HepG2 (cell line): ENCODE results near the gene DNAJC4. TPM values are rescaled to one million over a fixed set of nuclear protein-coding genes. Genes with fewer than 3 reads are reported as not detected.

Experiments
- ATAC-seq: fragments of 200-7000 bp; cut with Tn5 transposase; 3 replicates; pipeline ENCODE4 v1.9.1; 2020; ENCODE audit warnings: mild to moderate bottlenecking, moderate library complexity
- BruUV-seq: library from RNA; stranded (reverse); fragments of 400-500 nt; replicated peaks from 2 replicates; lab custom pipeline; 2021; lab: Mats Ljungman, UMichigan
- CTCF ChIA-PET: fragments of 300-600 bp; formaldehyde crosslinking; extraction: SDS; loops from one replicate; lab custom pipeline; 2021; ENCODE audit warnings: low total read pairs, inconsistent platforms, low intra/inter-chr PET ratio; lab: Yijun Ruan, JAX
- POLR2A ChIA-PET: fragments of 350-600 bp; sonication (Branson Sonifier 250); formaldehyde crosslinking; loops from one replicate; lab custom pipeline; 2020; ENCODE audit warnings: antibody characterized with exemption, inconsistent platforms; lab: Yijun Ruan, JAX
- DNase-seq: peaks from one replicate; pipeline ENCODE4 v3.0.0-alpha.2; 2015; ENCODE audit warnings: low spot score
- FAIRE-seq: peaks from 3 replicates; lab custom pipeline; 2011; peaks lifted over from hg19 to GRCh38; lab: Jason Lieb, UNC
- H2AFZ ChIP-seq: one replicate; pipeline ENCODE4 v1.6.1; 2011; ENCODE audit warnings: low read length, inconsistent platforms
- H3K27ac ChIP-seq: fragments of 300-600 bp; 3 replicates; pipeline ENCODE4 v1.8.0; 2011; ENCODE audit warnings: mixed run types, mild to moderate bottlenecking, mixed read lengths, low read length, inconsistent platforms; ENCODE audit not compliant: insufficient read depth; ENCODE audit errors: extremely low read length
- H3K27me3 ChIP-seq, 2 experiments: fragments of 200-600 bp in 1 of 2; 2 replicates in 1 of 2; 3 replicates in 1 of 2; pipeline versions ENCODE4 v1.6.0 to v1.8.0; 2011; ENCODE audit warnings: low read length in 2 of 2, mild to moderate bottlenecking in 2 of 2, moderate library complexity in 2 of 2, inconsistent platforms in 1 of 2; ENCODE audit not compliant: insufficient read depth in 2 of 2, control insufficient read depth in 1 of 2
- H3K36me3 ChIP-seq, 2 experiments: fragments of 200-600 bp in 1 of 2; replicated peaks in 1 of 2; 2 replicates in 1 of 2; 3 replicates in 1 of 2; pipeline versions ENCODE4 v1.5.1 to v1.8.0; 2011; ENCODE audit warnings: low read length in 2 of 2, inconsistent platforms in 1 of 2; ENCODE audit not compliant: insufficient read depth in 2 of 2, control insufficient read depth in 1 of 2
- H3K4me1 ChIP-seq: 2 replicates; pipeline ENCODE4 v1.5.1; 2012; ENCODE audit warnings: low read length, inconsistent platforms; ENCODE audit not compliant: insufficient read depth
- H3K4me2 ChIP-seq: 2 replicates; pipeline ENCODE4 v1.6.0; 2011; ENCODE audit warnings: low read depth, low read length, inconsistent platforms
- H3K4me3 ChIP-seq, 3 experiments: fragments of 200-600 bp in 1 of 3; sonication (generic), shearing (Covaris generic) in 1 of 3; replicated peaks in 1 of 3; 2 replicates each; pipeline ENCODE4 v1.5.1; 2011 to 2016; ENCODE audit warnings: low read length in 3 of 3, inconsistent platforms in 2 of 3, low read depth in 2 of 3, mild to moderate bottlenecking in 2 of 3, control low read depth in 1 of 3, mixed read lengths in 1 of 3; ENCODE audit not compliant: insufficient read depth in 1 of 3
- H3K79me2 ChIP-seq: one replicate; pipeline ENCODE4 v1.6.1; 2011; ENCODE audit warnings: low read length, inconsistent platforms; ENCODE audit not compliant: insufficient read depth
- H3K9ac ChIP-seq: 2 replicates; pipeline ENCODE4 v1.6.0; 2011; ENCODE audit warnings: mild to moderate bottlenecking, low read depth, low read length, inconsistent platforms; ENCODE audit not compliant: insufficient read depth
- H3K9me3 ChIP-seq: 2 replicates; pipeline ENCODE4 v1.5.1; 2012; ENCODE audit warnings: mild to moderate bottlenecking, low read length
- H4K20me1 ChIP-seq: 2 replicates; pipeline ENCODE4 v1.6.0; 2011; ENCODE audit warnings: inconsistent platforms, mild to moderate bottlenecking, low read length, moderate library complexity; ENCODE audit not compliant: insufficient read depth
- CCAR2 ChIP-seq: fragments of 200-400 bp; formaldehyde crosslinking; optimal IDR thresholded peaks from 2 replicates; pipeline ENCODE3; 2018; ENCODE audit warnings: low read depth, mild to moderate bottlenecking, low read length, moderate library complexity
- E2F1 ChIP-seq: sonication (generic); formaldehyde crosslinking; IDR thresholded peaks from 2 replicates; pipeline ENCODE4 v1.5.0; 2020; ENCODE audit warnings: missing genetic modification reagents
- FOSL2 ChIP-seq: sonication (generic); formaldehyde crosslinking; IDR thresholded peaks from 2 replicates; pipeline ENCODE4 v1.4.0; 2020; ENCODE audit warnings: missing genetic modification reagents
- HNRNPL ChIP-seq: fragments of 200-400 bp; formaldehyde crosslinking; IDR thresholded peaks from 2 replicates; pipeline ENCODE4 v1.6.1; 2017; ENCODE audit warnings: mild to moderate bottlenecking, low read depth, low read length
- HNRNPLL ChIP-seq: fragments of 200-400 bp; formaldehyde crosslinking; IDR thresholded peaks from 2 replicates; pipeline ENCODE4 v1.6.1; 2017; ENCODE audit warnings: mild to moderate bottlenecking, low read depth, low read length; ENCODE audit not compliant: poor library complexity, severe bottlenecking
- MEIS2 ChIP-seq: sonication (generic); formaldehyde crosslinking; IDR thresholded peaks from 2 replicates; pipeline ENCODE4 v1.9.0; 2021; ENCODE audit warnings: mild to moderate bottlenecking, missing genetic modification reagents
- NCOA2 ChIP-seq: sonication (generic); formaldehyde crosslinking; IDR thresholded peaks from 2 replicates; pipeline ENCODE4 v1.8.0; 2022; ENCODE audit warnings: inconsistent platforms
- REPIN1 ChIP-seq: sonication (generic); formaldehyde crosslinking; IDR thresholded peaks from 2 replicates; pipeline ENCODE4 v1.8.0; 2022; ENCODE audit warnings: missing genetic modification reagents, low read depth, mild to moderate bottlenecking, borderline replicate concordance
- SRY ChIP-seq: sonication (generic); formaldehyde crosslinking; IDR thresholded peaks from 2 replicates; pipeline ENCODE4 v1.8.0; 2022; ENCODE audit warnings: mild to moderate bottlenecking, missing genetic modification reagents
- TAF1 ChIP-seq: sonication (generic); formaldehyde crosslinking; IDR thresholded peaks from 2 replicates; pipeline ENCODE4 v1.4.0; 2020; ENCODE audit warnings: missing genetic modification reagents
- TOPORS ChIP-seq: sonication (generic); formaldehyde crosslinking; IDR thresholded peaks from 2 replicates; pipeline ENCODE4 v1.8.0; 2023; ENCODE audit warnings: mild to moderate bottlenecking, missing genetic modification reagents
- ZMYM4 ChIP-seq: sonication (generic); formaldehyde crosslinking; IDR thresholded peaks from 2 replicates; pipeline ENCODE4 v1.8.1; 2023; ENCODE audit warnings: mild to moderate bottlenecking, missing genetic modification reagents
- ZNF333 ChIP-seq: sonication (generic); formaldehyde crosslinking; IDR thresholded peaks from 2 replicates; pipeline ENCODE4 v1.4.0; 2020; ENCODE audit warnings: mild to moderate bottlenecking, missing genetic modification reagents, borderline replicate concordance
- ZNF350 ChIP-seq: sonication (generic); formaldehyde crosslinking; IDR thresholded peaks from 2 replicates; pipeline ENCODE4 v1.4.0; 2020; ENCODE audit warnings: mild to moderate bottlenecking, low read depth, missing genetic modification reagents, borderline replicate concordance
- ZNF609 ChIP-seq: sonication (generic); formaldehyde crosslinking; IDR thresholded peaks from 2 replicates; pipeline ENCODE4 v1.4.0; 2020; ENCODE audit warnings: mild to moderate bottlenecking, missing genetic modification reagents, borderline replicate concordance
- WGBS: methylation state at CpG from one replicate; pipeline ENCODE4 v1.1.6; 2017; ENCODE audit warnings: low lambda C conversion rate; 5-methylcytosine and 5-hydroxymethylcytosine counted together
- in situ Hi-C: cut with HindIII; loops from 2 replicates; pipeline ENCODE4 v1.10.0; 2017; ENCODE audit warnings: low pct_unique_long_range_greater_than_20kb; ENCODE audit not compliant: extremely low pct_ligation_motif_present
- intact Hi-C: fragments of 100-400 bp; cut with micrococcal nuclease; formaldehyde crosslinking; loops from one replicate; pipeline ENCODE4 v1.10.0; 2022; ENCODE audit not compliant: unreplicated experiment
- polyA plus RNA-seq, 8 experiments: library from polyadenylated mRNA; depleted of rRNA in 3 of 8; stranded (reverse) in 7 of 8; unstranded in 1 of 8; fragments of >200 nt; fragmentation: Illumina TruSeq in 4 of 8; extraction: Trizol in 4 of 8; gene quantifications; 2 replicates each; pipeline versions ENCODE4 v1.2.1 to v1.2.3, GENCODE V29; 2011 to 2016; ENCODE audit warnings: low read depth in 4 of 8, missing spikeins in 1 of 8, mixed read lengths in 1 of 8; ENCODE audit not compliant: insufficient read depth in 1 of 8
- total RNA-seq, 5 experiments: library from RNA; depleted of rRNA; stranded (reverse); fragments of >200 nt; fragmentation: Illumina TruSeq; extraction: Trizol; gene quantifications; 2 replicates each; pipeline ENCODE4 v1.2.3, GENCODE V29; 2016; ENCODE audit warnings: low read depth in 1 of 5

The DNAJC4 gene
- total and polyA plus RNA-seq, 2 of the 13 experiments (the other 11 are each of a cell fraction or from before 2014, with no cell fraction given) = 10.3 to 60.8 TPM

DNA sequence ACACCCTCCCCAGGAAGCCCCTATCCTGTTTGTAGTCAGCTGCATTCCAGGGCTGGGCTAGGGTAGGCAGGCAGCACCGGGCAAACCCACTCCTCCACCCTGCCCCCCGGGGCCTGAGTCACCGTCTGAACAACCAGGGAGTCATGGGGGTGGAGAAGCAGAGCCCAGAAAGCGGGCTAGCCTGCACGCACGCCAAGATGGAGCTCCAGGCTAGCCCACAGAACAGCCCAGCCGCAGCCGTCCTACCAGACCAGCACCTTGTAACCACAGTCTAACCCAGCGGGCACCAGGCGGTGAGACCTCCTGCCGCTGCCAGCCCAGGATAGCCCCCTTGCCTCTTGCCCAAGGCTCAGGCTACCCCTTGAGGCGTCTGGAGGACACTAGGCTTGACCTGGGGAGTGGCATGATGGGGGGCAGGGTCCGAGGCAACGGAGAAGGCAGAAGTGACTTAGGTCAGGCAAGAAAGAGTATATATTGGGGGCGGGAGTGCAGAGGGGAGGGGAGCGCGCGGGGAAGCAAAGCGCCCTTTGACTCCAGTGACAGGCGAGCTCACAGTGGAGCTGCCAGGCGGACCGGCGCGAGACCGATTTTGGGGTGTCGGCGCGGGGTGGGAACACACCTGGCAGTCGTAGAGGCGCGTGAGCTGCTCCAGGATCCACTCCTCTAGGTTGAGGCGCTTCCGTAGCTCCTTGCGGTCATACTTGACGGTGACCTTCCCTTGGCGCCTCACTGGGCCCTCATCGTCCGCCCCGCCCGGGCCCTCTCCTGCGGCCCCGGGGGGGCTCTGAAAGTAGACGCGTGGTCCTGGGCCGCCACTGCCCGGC, 15.7 kb downstream of the DNAJC4 start:
- ChIA-PET CTCF (no interaction called here), POLR2A (interaction anchor here (0.5 to 8.3 kb wide), 8 partner anchors 9 to 71 kb away, joined by 3 to 113 read pairs (median 7); partner anchors contain the start of genes NUDT22, PRDX5, STIP1 and TRMT112)
- H3K9me3 ChIP-seq = no peaks in the 10 kb centered on the region
- H3K27ac ChIP-seq = peak overlapping the region; percentile 68
- no peaks in the 10 kb centered on the region for H3K27me3 ChIP-seq
- peaks cover 64% of the 10 kb centered on the region for H3K4me1 ChIP-seq
- peaks cover 26% of the 10 kb centered on the region for H3K79me2 ChIP-seq
- TSS peak; percentile 52 for BruUV-seq
- in situ Hi-C loops = no loop called here
- peak overlapping the region; percentile 82 for H3K4me2 ChIP-seq
- peaks cover 0 to 11% of the 10 kb centered on the region in 2 experiments; a peak in 2 of 5 replicates for H3K36me3 ChIP-seq
- 2% methylated on average over 7 of the region's 46 CpGs for WGBS
- ATAC-seq = no peak
- DNase-seq = peak; percentile 58
- peak overlapping the region; percentile 76 to 95 (median 79) for H3K4me3 ChIP-seq
- no peak for FAIRE-seq
- H3K9ac ChIP-seq = peak overlapping the region; percentile 79
- H4K20me1 ChIP-seq = no peaks in the 10 kb centered on the region
- H2AFZ ChIP-seq = no peak overlapping the region
- intact Hi-C loops = loop anchor here (5.0 kb wide), 1 partner anchor 56 kb away; the partner anchor contains the start of gene CATSPERZ
- TF ChIP-seq REPIN1 (CRISPR knock-in tag) (no peak), NCOA2 (CRISPR knock-in tag) (no peak), ZNF609 (CRISPR knock-in tag) (peak; percentile 36; the same call in 1 of the 2 replicates), E2F1 (CRISPR knock-in tag) (no peak), CCAR2 (no peak), FOSL2 (peak; percentile 72), MEIS2 (CRISPR knock-in tag) (peak; percentile 54; the same call in 1 of the 2 replicates), ZNF350 (CRISPR knock-in tag) (peak; percentile 68), ZMYM4 (CRISPR knock-in tag) (0 out of 2 replicates have a peak, but pooled peaks have one; percentile 15), SRY (CRISPR knock-in tag) (no peak), TAF1 (CRISPR knock-in tag) (peak; percentile 26; the same call in 1 of the 2 replicates), TOPORS (no peak), HNRNPL (peak; percentile 69; the same call in 1 of the 2 replicates), HNRNPLL (peak; percentile 0), ZNF333 (CRISPR knock-in tag) (0 out of 2 replicates have a peak, but pooled peaks have one; percentile 31)
